Astrocyte (in vitro differentiated cells and primary cell): ENCODE data around the gene CXCL8. TPM values are rescaled to one million over a fixed set of nuclear protein-coding genes. Genes with fewer than 3 reads are reported as not detected.

Experiments
- DNase-seq: peaks from one replicate; pipeline ENCODE4 v3.0.0-alpha.2; 2010; ENCODE audit warnings: low read depth
- FAIRE-seq: peaks from 2 replicates; lab custom pipeline; 2011; peaks lifted over from hg19 to GRCh38; lab: Jason Lieb, UNC
- H2AFZ ChIP-seq: 2 replicates; pipeline ENCODE4 v1.6.0; 2012; ENCODE audit warnings: low read depth, low read length, inconsistent platforms
- H3K27ac ChIP-seq: 2 replicates; pipeline ENCODE4 v1.5.1; 2011; ENCODE audit warnings: low read depth, low read length, inconsistent platforms
- H3K27me3 ChIP-seq: 2 replicates; pipeline ENCODE4 v1.6.0; 2011; ENCODE audit warnings: low read length, inconsistent platforms; ENCODE audit not compliant: insufficient read depth
- H3K36me3 ChIP-seq: 2 replicates; pipeline ENCODE4 v1.5.1; 2011; ENCODE audit warnings: low read length, inconsistent platforms; ENCODE audit not compliant: insufficient read depth
- H3K4me1 ChIP-seq: 2 replicates; pipeline ENCODE4 v1.5.1; 2011; ENCODE audit warnings: low read length, inconsistent platforms; ENCODE audit not compliant: insufficient read depth
- H3K4me2 ChIP-seq: 2 replicates; pipeline ENCODE4 v1.6.0; 2012; ENCODE audit warnings: low read length, inconsistent platforms
- H3K4me3 ChIP-seq: 2 replicates; pipeline ENCODE4 v1.5.1; 2011; ENCODE audit warnings: low read depth, mild to moderate bottlenecking, low read length, inconsistent platforms; ENCODE audit not compliant: insufficient read depth
- H3K79me2 ChIP-seq: 2 replicates; pipeline ENCODE4 v1.6.0; 2012; ENCODE audit warnings: mild to moderate bottlenecking, low read length, inconsistent platforms; ENCODE audit not compliant: insufficient read depth
- H3K9ac ChIP-seq: 2 replicates; pipeline ENCODE4 v1.6.0; 2012; ENCODE audit warnings: mild to moderate bottlenecking, low read length, inconsistent platforms
- H3K9me3 ChIP-seq: 2 replicates; pipeline ENCODE4 v1.5.1; 2012; ENCODE audit warnings: low read depth, mild to moderate bottlenecking, low read length, inconsistent platforms; ENCODE audit not compliant: insufficient read depth
- H4K20me1 ChIP-seq: 2 replicates; pipeline ENCODE4 v1.6.0; 2012; ENCODE audit warnings: low read length, inconsistent platforms; ENCODE audit not compliant: insufficient read depth
- H3K27ac Mint-ChIP-seq: one replicate; pipeline ENCODE4 v1.8.0; 2021; ENCODE audit warnings: mild to moderate bottlenecking, mixed read lengths; ENCODE audit not compliant: unreplicated experiment
- H3K27me3 Mint-ChIP-seq: one replicate; pipeline ENCODE4 v1.8.0; 2021; ENCODE audit warnings: low read depth, mixed read lengths; ENCODE audit not compliant: unreplicated experiment
- H3K36me3 Mint-ChIP-seq: one replicate; pipeline ENCODE4 v1.8.0; 2021; ENCODE audit warnings: low read depth, mixed read lengths; ENCODE audit not compliant: unreplicated experiment
- H3K4me1 Mint-ChIP-seq: one replicate; pipeline ENCODE4 v1.8.0; 2021; ENCODE audit warnings: low read depth, mixed read lengths; ENCODE audit not compliant: unreplicated experiment
- H3K4me3 Mint-ChIP-seq: one replicate; pipeline ENCODE4 v1.8.0; 2021; ENCODE audit warnings: mild to moderate bottlenecking, moderate library complexity, mixed read lengths; ENCODE audit not compliant: unreplicated experiment
- H3K9me3 Mint-ChIP-seq: one replicate; pipeline ENCODE4 v1.8.0; 2021; ENCODE audit warnings: mild to moderate bottlenecking, mixed read lengths; ENCODE audit not compliant: unreplicated experiment
- EZH2 ChIP-seq: IDR thresholded peaks from 2 replicates; pipeline ENCODE4 v1.6.1; 2012; ENCODE audit warnings: mild to moderate bottlenecking, low read length, inconsistent platforms; ENCODE audit not compliant: insufficient read depth
- total RNA-seq: library from RNA; stranded (reverse); gene quantifications from 2 replicates; pipeline ENCODE4 v1.2.1, GENCODE V29; 2021
- TF ChIP-seq, protein P1 (sequence below): IDR thresholded peaks from 2 replicates; pipeline ENCODE4 v1.5.1; 2011; ENCODE audit warnings: low read depth, mild to moderate bottlenecking, inconsistent platforms, low read length, moderate library complexity; ENCODE audit not compliant: insufficient read depth

CXCL8 gene
- total RNA-seq, 1 donor from 2014 or later = 1.5 TPM

GRCh38 chr4:73742490-73743160 lies 2.3 kb downstream of the CXCL8 start:
- Histone ChIP-seq H3K27ac (no peak overlapping the region), H3K79me2 (no peaks in the 10 kb centered on the region), H3K9me3 (no peaks in the 10 kb centered on the region), H3K27me3 (no peaks in the 10 kb centered on the region), H3K4me3 (no peak overlapping the region), H3K9ac (no peak overlapping the region), H3K4me1 (no peaks in the 10 kb centered on the region), H3K36me3 (peaks cover 2% of the 10 kb centered on the region), H4K20me1 (no peaks in the 10 kb centered on the region), H2AFZ (no peak overlapping the region), H3K4me2 (no peak overlapping the region)
- FAIRE-seq (no peak), DNase-seq (no peak)
- Mint-ChIP-seq H3K4me3 (no peak overlapping the region), H3K9me3 (peaks cover 1% of the 10 kb centered on the region), H3K27ac (no peak overlapping the region), H3K4me1 (no peaks in the 10 kb centered on the region), H3K36me3 (no peaks in the 10 kb centered on the region), H3K27me3 (no peaks in the 10 kb centered on the region)
- no peak for TF ChIP-seq EZH2

- Histone ChIP-seq H3K9ac (no peak overlapping the region), H3K36me3 (peaks cover 2% of the 10 kb centered on the region), H3K27ac (no peak overlapping the region), H3K27me3 (no peaks in the 10 kb centered on the region), H3K4me2 (no peak overlapping the region), H3K79me2 (no peaks in the 10 kb centered on the region), H3K4me1 (no peaks in the 10 kb centered on the region), H3K4me3 (no peak overlapping the region), H4K20me1 (no peaks in the 10 kb centered on the region), H3K9me3 (no peaks in the 10 kb centered on the region), H2AFZ (no peak overlapping the region)
- DNase-seq (no peak), FAIRE-seq (no peak)
- H3K9me3 Mint-ChIP-seq = peaks cover 1% of the 10 kb centered on the region
- no peaks in the 10 kb centered on the region for H3K4me1 Mint-ChIP-seq
- no peak for TF ChIP-seq EZH2
- TF ChIP-seq, protein P1, sequence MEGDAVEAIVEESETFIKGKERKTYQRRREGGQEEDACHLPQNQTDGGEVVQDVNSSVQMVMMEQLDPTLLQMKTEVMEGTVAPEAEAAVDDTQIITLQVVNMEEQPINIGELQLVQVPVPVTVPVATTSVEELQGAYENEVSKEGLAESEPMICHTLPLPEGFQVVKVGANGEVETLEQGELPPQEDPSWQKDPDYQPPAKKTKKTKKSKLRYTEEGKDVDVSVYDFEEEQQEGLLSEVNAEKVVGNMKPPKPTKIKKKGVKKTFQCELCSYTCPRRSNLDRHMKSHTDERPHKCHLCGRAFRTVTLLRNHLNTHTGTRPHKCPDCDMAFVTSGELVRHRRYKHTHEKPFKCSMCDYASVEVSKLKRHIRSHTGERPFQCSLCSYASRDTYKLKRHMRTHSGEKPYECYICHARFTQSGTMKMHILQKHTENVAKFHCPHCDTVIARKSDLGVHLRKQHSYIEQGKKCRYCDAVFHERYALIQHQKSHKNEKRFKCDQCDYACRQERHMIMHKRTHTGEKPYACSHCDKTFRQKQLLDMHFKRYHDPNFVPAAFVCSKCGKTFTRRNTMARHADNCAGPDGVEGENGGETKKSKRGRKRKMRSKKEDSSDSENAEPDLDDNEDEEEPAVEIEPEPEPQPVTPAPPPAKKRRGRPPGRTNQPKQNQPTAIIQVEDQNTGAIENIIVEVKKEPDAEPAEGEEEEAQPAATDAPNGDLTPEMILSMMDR = no peak
- no peak overlapping the region for H3K27ac Mint-ChIP-seq
- no peak overlapping the region for H3K4me3 Mint-ChIP-seq
- H3K36me3 Mint-ChIP-seq = no peaks in the 10 kb centered on the region
- H3K27me3 Mint-ChIP-seq = no peaks in the 10 kb centered on the region
Measured at GRCh38 chr4:73743281-73743680, 2.9 kb downstream of the CXCL8 start.

DNA sequence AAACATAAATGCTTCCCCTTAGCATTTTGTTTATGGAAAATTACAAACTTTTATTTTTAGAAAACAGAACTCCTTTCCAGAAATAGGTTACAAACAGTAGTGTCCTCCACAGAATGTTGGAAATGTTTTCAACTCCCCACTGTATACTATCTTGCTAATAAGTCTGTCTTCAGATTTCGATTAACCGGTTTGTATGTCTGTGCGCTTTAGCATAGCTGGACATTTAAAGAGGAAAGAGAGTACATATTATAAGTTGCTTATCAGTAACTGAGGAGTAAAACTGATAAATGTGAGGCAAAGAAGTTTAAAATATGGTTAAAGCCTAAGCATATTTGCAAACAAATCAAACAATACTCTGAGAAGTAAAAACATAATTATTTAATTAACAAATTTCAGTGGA lies 3.4 kb downstream of the CXCL8 start:
- no peaks in the 10 kb centered on the region for H4K20me1 ChIP-seq
- H3K36me3 ChIP-seq = peaks cover 2% of the 10 kb centered on the region
- H3K4me2 ChIP-seq = no peak overlapping the region
- no peaks in the 10 kb centered on the region for H3K4me1 Mint-ChIP-seq
- H3K4me1 ChIP-seq = no peaks in the 10 kb centered on the region
- no peaks in the 10 kb centered on the region for H3K79me2 ChIP-seq
- H3K27me3 Mint-ChIP-seq = no peaks in the 10 kb centered on the region
- no peak overlapping the region for H3K27ac Mint-ChIP-seq
- H3K4me3 Mint-ChIP-seq = no peak overlapping the region
- H3K27ac ChIP-seq = no peak overlapping the region
- FAIRE-seq (no peak), DNase-seq (no peak)
- no peak overlapping the region for H2AFZ ChIP-seq
- H3K27me3 ChIP-seq = no peaks in the 10 kb centered on the region
- H3K9me3 ChIP-seq = no peaks in the 10 kb centered on the region
- no peak overlapping the region for H3K9ac ChIP-seq
- no peak overlapping the region for H3K4me3 ChIP-seq
- peaks cover 1% of the 10 kb centered on the region for H3K9me3 Mint-ChIP-seq
- TF ChIP-seq, protein P1 = no peak
- TF ChIP-seq EZH2 = no peak
- H3K36me3 Mint-ChIP-seq = no peaks in the 10 kb centered on the region
